Measurements from ENCODE around the gene CCDC190.
"Not testable (repeated sequence)": the region's sequence is repeated elsewhere in the genome, so short reads cannot be mapped to it uniquely, and the experiment has no call there.

Gene CCDC190

GRCh38 chr1:162823771-162824525 lies 37.0 kb downstream of the CCDC190 start:
- no peak for TF ChIP-seq CTCF (IDR thresholded peaks at IDR 0.05)
- Mint-ChIP-seq H3K36me3 (ENCODE audit: low read depth) (no peaks in the 10 kb centered on the region), H3K27ac (no peak overlapping the region), H3K4me1 (peaks cover 12% of the 10 kb centered on the region), H3K9me3 (peaks cover 3% of the 10 kb centered on the region), H3K4me3 (no peak overlapping the region), H3K27me3 (ENCODE audit: low read depth, poor library complexity) (peaks cover 35% of the 10 kb centered on the region)
- no peak for DNase-seq

DNA sequence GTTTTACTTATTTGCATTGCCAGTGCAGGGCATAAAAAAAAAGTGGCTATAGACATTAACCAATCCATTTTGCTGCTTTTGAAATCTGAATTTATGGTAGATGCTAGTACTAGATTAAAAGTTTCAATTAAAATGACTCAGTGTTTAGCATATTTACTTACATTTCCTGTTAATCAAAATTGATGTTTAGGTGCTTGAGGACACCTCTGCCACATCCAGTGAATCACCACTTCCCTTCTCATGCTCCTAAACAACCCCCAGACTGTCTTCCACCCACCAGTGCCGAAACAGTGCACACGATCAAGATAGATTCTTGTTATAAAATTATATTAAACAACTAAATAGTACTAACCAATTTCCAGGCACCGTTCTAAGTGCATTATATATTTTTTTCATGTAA lies 37.7 kb downstream of the CCDC190 start:
- H3K9me3 Mint-ChIP-seq, result peaks cover 3% of the 10 kb centered on the region
- H3K4me3 Mint-ChIP-seq, result peak overlapping the region; percentile 68
- H3K27ac Mint-ChIP-seq, result no peak overlapping the region
- peaks cover 12% of the 10 kb centered on the region for H3K4me1 Mint-ChIP-seq
- no peak for DNase-seq
- no peaks in the 10 kb centered on the region for H3K36me3 Mint-ChIP-seq (ENCODE audit: low read depth)
- H3K27me3 Mint-ChIP-seq (ENCODE audit: low read depth, poor library complexity), result peaks cover 35% of the 10 kb centered on the region
- TF ChIP-seq CTCF (IDR thresholded peaks at IDR 0.05), result no peak

GRCh38 chr1:162822391-162823200 lies 38.4 kb downstream of the CCDC190 start:
- Mint-ChIP-seq H3K36me3 (ENCODE audit: low read depth) (no peaks in the 10 kb centered on the region), H3K4me3 (peak overlapping the region; percentile 83), H3K27ac (no peak overlapping the region), H3K27me3 (ENCODE audit: low read depth, poor library complexity) (peaks cover 35% of the 10 kb centered on the region), H3K4me1 (peaks cover 12% of the 10 kb centered on the region), H3K9me3 (peaks cover 3% of the 10 kb centered on the region)
- no peak for TF ChIP-seq CTCF (IDR thresholded peaks at IDR 0.05)
- peak; percentile 49 for DNase-seq

GRCh38 chr1:162818666-162819065 lies 42.3 kb downstream of the CCDC190 start:
- H3K27ac Mint-ChIP-seq; H3K9me3 Mint-ChIP-seq; DNase-seq; H3K36me3 Mint-ChIP-seq (ENCODE audit: low read depth); H3K4me3 Mint-ChIP-seq: not testable (repeated sequence)
- peaks cover 12% of the 10 kb centered on the region for H3K4me1 Mint-ChIP-seq
- H3K27me3 Mint-ChIP-seq (ENCODE audit: low read depth, poor library complexity), result peaks cover 25% of the 10 kb centered on the region

GRCh38 chr1:162818136-162818535 lies 42.8 kb downstream of the CCDC190 start:
- not testable (repeated sequence) for H3K9me3 Mint-ChIP-seq; H3K36me3 Mint-ChIP-seq (ENCODE audit: low read depth); H3K27ac Mint-ChIP-seq; DNase-seq; H3K4me3 Mint-ChIP-seq
- Mint-ChIP-seq H3K4me1 (peaks cover 12% of the 10 kb centered on the region), H3K27me3 (ENCODE audit: low read depth, poor library complexity) (peaks cover 20% of the 10 kb centered on the region)

DNA sequence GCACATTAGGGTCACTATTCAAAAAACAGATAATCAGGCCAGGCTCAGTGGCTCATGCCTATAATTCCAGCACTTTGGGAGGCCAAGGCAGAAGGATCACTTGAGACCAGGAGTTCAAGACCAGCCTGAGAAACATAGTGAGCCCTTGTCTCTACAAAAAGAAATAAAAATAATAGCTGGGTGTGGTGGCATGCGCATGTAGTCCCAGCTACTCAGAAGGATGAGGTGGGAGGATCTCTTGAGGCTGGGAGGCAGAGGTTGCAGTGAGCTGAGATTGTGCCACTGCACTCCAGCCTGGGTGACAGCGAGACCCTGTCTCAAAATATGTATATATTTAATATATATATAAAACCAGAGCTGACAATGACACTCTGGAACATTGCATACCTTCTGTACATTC lies 48.6 kb downstream of the CCDC190 start:
- not testable (repeated sequence) for H3K27me3 Mint-ChIP-seq (ENCODE audit: low read depth, poor library complexity); H3K9me3 Mint-ChIP-seq; DNase-seq; H3K27ac Mint-ChIP-seq; H3K4me1 Mint-ChIP-seq; H3K4me3 Mint-ChIP-seq
- peaks cover 52% of the 10 kb centered on the region for H3K36me3 Mint-ChIP-seq (ENCODE audit: low read depth)

DNA sequence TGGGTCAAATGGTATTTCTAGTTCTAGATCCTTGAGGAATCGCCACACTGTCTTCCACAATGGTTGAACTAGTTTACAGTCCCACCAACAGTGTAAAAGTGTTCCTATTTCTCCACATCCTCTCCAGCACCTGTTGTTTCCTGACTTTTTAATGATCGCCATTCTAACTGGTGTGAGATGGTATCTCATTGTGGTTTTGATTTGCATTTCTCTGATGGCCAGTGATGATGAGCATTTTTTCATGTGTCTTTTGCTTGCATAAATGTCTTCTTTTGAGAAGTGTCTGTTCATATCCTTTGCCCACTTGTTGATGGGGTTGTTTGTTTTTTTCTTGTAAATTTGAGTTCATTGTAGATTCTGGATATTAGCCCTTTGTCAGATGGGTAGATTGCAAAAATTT lies 53.5 kb downstream of the CCDC190 start:
- H3K27ac Mint-ChIP-seq; H3K4me1 Mint-ChIP-seq; H3K27me3 Mint-ChIP-seq (ENCODE audit: low read depth, poor library complexity); DNase-seq; H3K4me3 Mint-ChIP-seq; H3K9me3 Mint-ChIP-seq: not testable (repeated sequence)
- peaks cover 88% of the 10 kb centered on the region for H3K36me3 Mint-ChIP-seq (ENCODE audit: low read depth)
